Right forelimb (tissue), 1 donor: ENCODE data around the gene ORC6.
"Not testable (repeated sequence)": the region's sequence is repeated elsewhere in the genome, so short reads cannot be mapped to it uniquely, and the experiment has no call there.

Experiments used
- DNase-seq: peaks from one replicate; pipeline ENCODE4 v3.0.0-alpha.2; 2018

ORC6 gene, protein sequence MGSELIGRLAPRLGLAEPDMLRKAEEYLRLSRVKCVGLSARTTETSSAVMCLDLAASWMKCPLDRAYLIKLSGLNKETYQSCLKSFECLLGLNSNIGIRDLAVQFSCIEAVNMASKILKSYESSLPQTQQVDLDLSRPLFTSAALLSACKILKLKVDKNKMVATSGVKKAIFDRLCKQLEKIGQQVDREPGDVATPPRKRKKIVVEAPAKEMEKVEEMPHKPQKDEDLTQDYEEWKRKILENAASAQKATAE

DNA sequence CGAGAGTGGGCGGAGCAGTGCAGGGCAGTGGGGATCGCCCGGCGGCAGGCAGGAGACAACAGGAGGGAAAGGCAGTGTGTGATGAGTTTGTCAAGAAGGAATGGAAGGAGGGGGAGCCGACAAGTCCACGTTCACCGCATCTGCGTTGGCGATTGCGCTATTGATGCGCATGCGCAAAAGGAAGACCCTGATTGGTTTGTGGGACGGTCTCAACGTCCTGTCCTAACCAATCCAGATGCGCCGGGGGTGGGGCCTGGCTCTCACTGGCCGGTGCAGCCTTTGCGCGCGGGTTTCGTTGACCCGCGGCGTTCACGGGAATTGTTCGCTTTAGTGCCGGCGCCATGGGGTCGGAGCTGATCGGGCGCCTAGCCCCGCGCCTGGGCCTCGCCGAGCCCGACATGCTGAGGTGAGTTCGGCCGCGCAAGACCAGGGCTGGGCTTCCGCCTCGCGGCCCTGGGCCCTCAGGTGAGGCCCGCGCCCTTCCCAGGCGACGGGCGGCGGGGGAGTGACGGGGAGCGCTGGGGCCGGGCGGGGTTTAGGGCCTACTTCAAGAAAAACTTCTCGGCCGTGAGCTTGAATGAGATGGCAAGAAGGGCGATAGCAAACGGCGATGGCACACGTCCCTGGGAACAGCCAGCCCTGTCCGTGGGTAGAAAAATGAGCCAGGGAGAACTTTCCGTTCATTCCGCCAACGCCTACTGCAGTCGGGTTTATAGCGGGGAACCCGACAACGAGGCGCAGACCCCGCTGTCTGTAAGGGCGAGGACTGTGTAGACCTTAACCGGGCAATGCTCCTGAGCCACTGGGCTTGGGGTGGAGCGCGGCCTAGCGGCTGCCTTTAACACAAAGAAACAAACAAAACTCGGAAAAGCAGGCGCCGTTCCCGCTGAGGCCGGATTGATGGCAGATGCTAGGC is at the start of gene ORC6:
Gene ORC6 (plus strand): TSS at position 295 of the 916 bp plus-strand sequence. CDS start 47 bp downstream, at position 342.
- peak; percentile 97 for DNase-seq

DNA sequence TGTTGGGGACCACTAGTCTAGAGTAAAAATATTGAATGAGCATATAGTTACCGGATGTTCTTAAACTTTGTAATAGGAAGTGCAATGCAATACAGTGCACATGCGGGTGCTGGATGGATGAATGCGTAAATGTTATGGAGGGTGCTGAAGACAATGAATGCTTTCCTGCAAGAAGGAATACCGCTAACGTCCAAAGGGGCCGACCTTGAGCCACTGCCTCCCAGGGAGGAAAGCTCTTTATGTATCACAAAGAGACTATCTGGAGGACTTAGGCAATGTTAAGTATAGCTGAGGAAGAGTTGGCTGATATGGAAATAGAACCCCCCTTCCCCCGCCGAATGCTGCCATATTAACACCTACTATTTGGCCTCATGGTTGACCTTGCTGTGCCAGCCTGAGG is 40.8 kb upstream of the ORC6 start:
- no peak for DNase-seq

DNA sequence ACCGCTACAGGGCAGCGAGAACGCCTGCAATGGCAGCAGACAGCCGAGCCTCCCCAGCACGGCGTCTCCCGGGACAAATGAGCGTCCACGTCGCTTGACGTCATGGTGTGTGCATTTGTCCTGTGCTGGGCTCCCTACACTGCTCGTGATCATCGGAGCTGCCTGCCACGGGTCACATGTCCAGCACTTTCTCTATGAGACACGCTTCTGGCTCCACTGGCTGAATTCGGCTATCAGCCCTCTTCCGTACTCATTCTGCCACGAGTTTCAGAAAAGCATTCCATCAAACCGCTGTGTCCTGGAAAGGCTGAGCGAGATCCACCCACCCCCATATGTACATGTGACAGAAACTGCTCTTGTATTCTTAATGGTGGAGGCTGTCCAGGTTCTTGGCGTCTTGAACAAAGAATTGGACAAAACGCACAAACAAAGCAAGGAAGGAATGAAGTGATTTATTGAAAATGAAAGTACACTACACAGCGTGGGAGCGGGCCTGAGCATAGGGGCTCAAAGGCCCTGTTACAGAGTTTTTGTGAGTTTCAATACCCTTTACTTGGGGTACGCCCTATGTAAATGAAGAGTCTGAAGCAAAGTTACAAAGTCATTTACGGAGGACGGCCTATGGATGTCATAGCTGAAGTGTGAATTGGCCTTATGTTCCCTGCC is 39.7 kb upstream of the ORC6 start:
- no peak for DNase-seq

DNA sequence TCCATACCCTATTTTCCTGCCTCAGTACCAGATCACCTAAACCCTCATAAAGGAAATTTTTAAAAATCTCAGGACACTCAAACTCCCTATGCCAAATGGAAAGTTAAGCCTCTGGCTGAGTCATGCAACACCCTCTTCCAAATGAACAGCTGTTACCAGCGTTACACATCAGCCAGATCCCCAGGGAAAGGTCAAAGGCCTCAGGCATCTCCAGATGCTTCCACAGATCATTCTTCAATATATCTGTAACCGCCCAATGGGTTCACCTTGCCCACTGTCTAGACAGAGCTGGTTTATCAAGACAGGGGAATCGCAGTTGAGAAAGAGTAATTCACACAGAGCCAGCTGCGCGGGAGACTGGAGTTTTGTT is 39.2 kb upstream of the ORC6 start:
- no peak for DNase-seq

DNA sequence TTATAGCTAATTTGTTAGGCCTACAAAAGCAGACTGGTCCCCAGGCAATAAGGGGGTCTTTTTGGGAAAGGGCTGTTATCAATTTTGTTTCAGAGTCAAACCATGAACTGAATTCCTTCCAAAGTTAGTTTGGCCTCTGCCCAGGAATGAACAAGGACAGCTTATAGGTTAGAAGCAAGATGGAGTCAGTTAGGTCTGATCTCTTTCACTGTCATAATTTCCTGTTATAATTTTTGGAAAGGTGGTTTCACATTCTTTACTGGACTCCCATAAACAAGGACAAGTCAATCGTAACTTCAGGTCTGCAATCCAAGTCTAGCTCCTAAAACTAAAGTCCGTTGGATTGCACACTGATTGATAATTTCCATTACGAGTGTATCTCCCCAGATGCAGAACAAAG is 38.2 kb upstream of the ORC6 start:
- DNase-seq, result no peak

DNA sequence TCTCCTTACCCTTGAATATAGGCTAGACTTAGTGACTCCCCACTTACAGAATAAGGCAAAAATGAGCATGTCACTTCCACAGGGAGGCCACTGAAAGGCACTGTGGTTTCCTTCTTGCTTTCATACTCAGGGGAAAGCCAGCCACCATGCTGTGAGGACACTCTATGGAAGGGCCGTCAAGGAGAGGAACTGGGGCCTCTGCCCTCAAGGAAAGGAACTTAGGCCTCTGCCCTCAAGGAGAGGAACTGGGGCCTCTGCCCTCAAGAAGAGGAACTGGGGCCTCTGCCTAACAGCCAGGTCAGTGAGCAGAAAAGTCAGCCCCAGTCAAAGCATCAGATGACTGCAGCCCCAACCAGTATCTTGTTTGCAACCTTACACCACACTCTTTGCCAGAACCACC is 30.5 kb upstream of the ORC6 start:
- DNase-seq, result no peak

GRCh38 chr16:46662123-46662522 is 27.3 kb upstream of the ORC6 start:
- DNase-seq, result no peak

DNA sequence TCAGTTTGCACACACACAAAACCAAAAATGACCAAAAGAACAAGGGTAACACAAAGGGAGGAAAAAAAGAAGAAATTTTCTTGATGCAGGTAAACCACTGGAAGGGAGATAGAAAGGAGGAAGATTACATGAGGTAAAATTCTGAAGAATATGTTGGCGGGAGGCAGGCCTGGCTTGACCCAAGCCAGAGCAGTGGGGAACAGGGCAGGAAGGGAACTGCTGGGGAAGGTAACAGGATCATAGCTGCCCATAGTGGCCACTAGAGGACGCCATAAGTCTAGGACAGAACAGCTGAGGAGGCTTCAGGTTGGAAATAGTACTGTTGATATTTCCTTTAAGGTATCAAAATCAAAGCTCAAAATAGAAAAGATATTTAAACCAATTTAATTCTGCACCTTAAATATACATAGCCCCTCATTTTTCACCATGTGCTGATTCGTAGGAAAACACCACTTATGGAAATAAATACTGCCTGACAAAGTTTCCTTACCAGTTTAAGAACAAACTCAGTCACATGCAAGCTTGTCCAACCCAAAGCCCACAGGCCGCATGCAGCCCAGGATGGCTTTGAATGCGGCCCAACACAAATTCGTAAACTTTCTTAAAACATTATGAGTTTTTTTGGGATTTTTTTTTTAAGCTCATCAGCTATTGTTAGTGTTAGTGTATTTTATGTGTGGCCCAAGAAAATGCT is 16.0 kb upstream of the ORC6 start:
- no peak for DNase-seq

DNA sequence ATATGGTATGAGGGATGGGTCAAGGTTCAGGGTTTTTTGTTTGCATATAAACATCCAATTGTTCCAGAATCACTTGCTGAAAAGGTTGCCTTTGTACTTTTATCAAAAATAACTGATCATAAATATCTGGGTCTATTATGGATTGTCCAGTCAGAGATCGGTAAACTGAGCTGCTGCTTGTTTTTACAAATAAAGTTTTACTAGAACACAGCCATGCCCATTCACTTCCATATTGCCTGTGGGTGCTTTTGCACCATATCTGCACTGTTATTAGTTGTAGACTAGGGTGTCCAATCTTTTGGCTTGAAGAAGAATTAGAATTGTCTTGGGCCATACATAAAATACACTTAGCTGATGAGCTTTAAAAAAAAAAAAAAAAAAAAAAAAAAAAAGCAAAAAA is 11.5 kb upstream of the ORC6 start:
- not testable (repeated sequence) for DNase-seq

DNA sequence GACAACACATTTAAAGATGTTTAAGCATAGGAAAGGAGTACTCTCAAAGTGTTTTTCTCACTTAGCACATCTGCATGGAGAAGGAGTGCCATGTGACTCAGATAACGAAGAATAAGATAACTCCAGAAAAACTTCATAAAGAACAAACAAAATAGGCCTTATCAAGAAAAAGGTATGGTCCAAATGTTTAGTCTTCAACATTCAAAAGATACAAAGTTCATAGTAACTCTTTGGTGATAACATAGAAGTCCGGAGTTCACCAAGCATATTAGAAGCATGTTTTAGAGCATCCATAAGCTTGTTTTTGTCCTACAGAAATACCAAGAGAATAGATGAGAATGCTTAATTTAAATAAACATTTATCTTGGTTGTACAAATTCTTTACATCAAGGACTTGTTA is 7.6 kb upstream of the ORC6 start:
- DNase-seq, result not testable (repeated sequence)

DNA sequence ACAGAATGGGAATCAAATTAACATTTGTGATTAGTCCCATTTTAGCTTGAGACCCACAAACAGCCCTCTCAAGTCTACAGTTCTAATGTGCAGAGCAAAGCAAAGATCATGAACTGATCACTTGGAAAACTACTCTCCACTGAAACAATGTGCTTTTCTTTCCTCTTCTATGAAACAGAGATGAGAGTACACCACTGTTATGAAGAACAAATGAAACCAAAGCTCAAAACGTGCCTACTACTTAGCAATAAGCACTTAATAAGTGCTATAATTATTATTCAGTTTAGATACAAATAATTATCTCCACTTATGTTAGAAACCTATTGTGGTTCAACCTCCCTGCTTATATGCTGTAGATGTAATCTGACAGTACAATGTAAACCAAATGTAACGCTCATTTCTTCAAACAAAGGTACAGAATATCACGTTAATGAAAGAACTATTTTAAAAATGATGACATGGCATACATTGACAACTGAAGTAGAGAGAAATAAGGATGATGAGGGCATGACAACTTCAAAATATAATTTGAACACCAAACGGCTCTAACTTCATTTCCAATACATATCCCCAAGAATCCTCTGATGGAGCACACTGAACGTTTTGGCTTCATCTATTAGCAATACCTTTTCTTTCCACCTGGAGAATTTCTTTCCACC is 2.5 kb upstream of the ORC6 start:
- DNase-seq, result no peak

- no peak for DNase-seq
These were observed 2.0 kb upstream of the ORC6 start for GRCh38 chr16:46687486-46687885.

- peak; percentile 73 for DNase-seq
These were observed 1.3 kb upstream of the ORC6 start for GRCh38 chr16:46688101-46688653.

DNA sequence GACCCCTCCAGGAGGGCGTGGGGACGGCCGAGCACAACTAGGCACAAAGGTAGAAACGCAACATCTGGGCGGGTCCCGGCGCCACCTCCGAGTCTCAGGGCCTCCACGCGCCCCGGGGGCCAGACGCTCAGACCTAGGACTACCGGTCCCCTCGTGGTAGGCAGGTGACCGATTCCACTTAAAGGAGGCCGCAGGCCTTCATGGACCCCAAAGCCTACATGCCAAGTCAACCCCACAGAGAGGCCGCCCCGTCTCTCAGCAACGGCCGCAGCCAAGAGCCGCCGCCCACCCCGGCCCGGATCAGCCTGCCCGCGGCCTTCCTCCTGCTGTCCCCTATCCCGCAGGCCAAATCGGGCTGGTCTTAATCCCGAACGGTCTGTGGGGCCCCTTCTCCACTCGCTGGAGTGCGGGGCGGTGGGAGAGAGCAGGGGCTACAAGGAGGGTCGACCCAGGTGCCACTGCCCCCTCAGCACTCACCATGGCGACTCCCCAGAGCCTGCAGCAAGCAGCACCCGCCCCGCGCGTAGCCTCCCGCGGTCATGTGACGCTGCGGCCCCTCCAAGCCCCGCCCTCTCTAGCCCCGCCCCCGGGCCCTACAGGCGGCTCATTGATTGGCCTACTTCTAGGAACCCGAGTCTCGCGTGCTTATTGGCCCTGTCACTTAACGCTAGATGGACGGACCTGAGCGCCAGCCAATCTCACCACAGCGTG is 650 bp upstream of the ORC6 start, which contains the start of gene VPS35:
Gene VPS35 (minus strand): TSS at position 525 of the 711 bp plus-strand sequence. CDS start 45 bp downstream, at position 480.
- DNase-seq, result peak; percentile 100

- DNase-seq, result no peak
These were observed 1.1 kb downstream of the ORC6 start for GRCh38 chr16:46690281-46691178.

- DNase-seq, result no peak
These were observed 2.3 kb downstream of the ORC6 start for GRCh38 chr16:46691726-46692125.

GRCh38 chr16:46693598-46693997 is 4.1 kb downstream of the ORC6 start:
- no peak for DNase-seq

DNA sequence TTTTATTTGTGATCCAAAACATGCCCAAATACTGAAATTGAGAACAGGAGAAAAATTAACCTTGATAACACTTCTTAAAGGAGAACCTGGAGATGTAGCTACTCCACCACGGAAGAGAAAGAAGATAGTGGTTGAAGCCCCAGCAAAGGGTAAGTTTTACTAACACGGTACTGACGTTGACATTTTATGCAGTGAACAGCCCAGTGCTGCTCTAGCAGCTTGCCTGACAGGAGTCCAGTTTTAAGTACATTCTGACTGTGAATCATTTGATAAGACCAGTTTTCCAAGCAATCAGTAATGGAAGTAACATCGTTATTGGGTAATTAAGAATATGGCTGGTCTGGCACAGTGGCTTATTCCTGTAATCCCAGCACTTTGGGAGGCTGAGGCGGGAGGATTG is 6.5 kb downstream of the ORC6 start:
- no peak for DNase-seq

- no peak for DNase-seq
These were observed 7.5 kb downstream of the ORC6 start for GRCh38 chr16:46696957-46697356.

DNA sequence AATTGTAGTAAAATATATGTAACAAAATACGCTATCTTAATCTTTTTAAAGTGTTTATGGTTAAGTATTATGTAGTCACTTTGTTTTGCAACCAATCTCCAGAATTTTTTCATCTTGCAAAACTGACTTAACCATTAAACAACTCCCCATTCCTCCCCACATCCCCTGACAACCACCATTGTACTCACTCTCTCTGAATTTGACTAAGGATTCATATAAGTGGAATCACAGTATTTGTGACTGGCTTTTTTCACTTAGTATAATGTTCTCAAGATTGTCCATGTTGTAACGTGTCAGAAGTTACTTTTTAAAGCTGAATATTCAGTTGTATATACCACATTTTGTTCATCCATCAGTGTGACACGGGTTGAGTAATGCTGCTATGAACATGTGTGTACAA is 10.6 kb downstream of the ORC6 start:
- DNase-seq, result no peak
